ENCODE results near the gene ID1.

The ID1 gene

GRCh38 chr20:31605031-31605901 lies at the start of gene ID1:
Gene ID1, plus strand, starts transcription at chr20:31605289. Its CDS starts 99 bp downstream, at chr20:31605388.
- DNase-seq, result peak; percentile 98

DNA sequence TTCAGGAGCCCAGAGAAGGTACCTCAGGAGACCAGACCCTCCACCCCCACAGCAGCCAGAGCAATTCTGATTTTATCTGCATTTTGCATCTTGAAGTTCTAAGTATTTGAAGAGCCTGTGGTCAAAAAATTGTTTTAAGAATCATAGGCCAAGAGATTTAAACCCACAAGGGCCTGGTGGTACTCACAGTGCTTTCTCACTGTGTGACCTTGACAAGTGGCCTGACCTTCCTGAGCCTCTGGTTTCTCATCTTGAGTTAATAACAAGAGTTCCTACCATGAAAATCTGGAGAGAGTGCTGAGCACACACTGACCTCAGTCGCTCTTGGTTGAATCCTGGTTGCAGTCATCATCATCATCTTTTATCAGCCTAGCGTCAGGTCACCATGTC lies 45.4 kb upstream of the ID1 start:
- no peak for DNase-seq

DNA sequence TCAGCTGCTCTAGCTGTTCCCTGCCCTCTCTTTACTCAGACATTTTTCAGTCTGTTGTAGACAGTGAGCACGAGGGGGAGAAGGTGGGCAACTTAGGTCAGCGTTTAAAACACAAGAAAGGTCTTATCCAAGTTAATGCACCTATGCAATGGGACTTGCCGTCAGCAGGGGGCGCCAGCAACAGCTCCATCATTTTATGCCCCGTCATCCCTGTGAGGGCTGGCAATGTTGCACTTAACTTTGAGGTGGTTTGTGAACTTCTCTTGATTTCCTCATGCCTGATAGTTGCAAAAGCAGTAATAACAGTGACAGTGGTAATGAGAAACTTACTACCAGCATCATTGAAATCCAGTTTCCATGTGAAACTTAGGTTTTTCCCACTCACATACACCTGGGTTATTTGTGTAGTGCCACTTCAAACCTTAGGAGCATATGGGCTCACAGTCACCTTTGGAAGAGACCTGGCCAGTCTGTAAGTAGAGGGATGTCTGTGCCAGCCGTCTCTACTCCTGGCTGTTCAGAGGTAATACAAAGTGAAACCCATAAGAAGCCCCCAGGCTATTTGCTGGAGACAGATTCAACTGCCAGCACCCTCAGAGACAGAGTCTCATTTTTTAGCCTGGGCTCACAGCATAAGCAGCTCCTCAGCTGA lies 44.9 kb upstream of the ID1 start:
- peak; percentile 81 for DNase-seq

GRCh38 chr20:31560746-31561598 lies 44.1 kb upstream of the ID1 start:
- peak; percentile 95 for DNase-seq

DNA sequence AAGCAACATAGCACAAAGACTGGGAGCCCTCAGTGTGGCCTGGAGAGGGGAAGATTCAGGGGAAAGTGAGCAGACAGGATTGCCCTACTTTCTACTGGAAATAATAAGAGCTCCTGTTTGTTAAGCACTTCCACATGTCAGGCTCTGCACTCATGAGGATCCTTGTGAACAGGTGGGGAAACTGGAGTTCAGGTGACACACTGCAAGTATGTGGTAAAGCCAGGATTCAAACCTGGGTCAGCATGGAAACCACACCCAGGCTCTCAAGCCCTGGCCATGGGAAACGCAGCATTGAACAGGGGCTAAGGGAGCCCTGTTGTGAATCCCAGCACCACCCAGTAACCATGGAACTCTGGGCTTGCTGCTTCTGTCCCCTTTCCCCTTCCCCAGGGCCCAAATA lies 42.8 kb upstream of the ID1 start:
- no peak for DNase-seq

GRCh38 chr20:31564284-31564683 lies 40.8 kb upstream of the ID1 start:
- DNase-seq, result no peak

- DNase-seq, result no peak
Measured at GRCh38 chr20:31565699-31566318, 39.3 kb upstream of the ID1 start.

- DNase-seq, result no peak
Measured at GRCh38 chr20:31566319-31566657, 38.8 kb upstream of the ID1 start.

DNA sequence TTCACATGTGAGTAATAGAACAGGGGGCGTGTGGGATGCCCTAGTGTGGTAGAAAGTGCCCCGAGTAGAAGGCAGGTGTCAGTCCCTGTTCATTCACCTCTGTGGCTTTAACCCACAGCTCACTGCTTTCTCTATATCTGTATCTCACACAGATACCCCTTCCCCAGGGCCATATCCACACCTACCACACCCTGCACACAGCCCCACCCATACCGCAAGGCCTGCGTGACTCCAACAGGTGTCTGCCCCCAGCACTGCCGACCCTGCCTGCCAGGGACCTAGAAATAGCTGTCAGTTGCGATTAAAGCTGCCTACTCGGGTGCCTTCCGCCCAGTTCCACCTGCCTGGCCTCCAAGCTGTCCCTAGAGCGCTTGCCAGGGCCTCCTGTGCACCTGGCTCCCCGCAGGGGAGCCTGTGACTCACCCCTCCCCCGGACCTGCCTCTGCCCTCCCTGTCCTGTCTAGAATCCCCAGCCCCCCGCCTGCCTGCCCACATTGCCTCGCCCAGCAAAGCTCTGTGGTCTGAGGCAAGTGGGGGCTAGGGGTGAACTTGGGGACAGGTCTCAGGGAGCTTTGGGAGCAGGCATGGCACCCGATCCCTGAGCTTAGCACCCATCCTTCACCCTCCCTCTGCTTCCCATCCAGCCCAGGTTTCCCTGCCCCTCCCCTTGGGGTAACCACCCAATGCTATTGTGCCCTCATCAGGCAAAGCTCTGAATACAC lies 38.3 kb upstream of the ID1 start:
- DNase-seq, result no peak

GRCh38 chr20:31567380-31567720 lies 37.7 kb upstream of the ID1 start:
- no peak for DNase-seq

DNA sequence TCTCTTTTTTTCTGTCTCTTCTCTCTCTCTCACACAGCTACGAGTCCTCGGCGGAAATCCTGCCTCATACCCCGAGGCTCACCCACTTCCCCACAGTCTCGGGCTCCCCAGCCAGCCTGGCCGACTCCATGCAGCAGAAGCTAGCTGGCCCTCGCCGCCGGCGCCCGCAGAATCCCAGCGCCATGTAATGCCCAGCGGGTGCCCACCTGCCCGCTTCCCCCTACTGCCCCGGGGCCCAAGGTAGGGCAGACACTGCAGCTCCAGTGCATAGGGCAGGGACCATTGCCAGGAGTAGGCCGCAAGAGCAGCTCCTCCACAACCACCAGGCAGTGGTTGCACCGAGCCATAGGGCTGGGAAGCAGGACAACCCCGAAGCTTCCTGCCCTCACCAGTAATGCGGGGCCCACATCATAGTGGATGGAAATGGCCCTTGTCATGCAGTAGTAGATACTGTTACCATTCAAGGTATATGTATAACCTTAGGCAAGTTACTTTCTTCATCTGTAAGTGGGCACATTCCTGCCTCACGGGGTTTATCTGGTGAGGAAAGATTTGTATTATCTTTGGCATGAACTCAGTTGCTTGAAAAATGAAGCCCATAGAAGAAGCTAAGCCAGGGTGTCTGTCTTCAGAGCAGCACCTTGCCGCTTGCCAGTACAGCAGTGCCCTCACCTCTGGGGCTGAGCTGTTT lies 36.9 kb upstream of the ID1 start:
- DNase-seq, result no peak

DNA sequence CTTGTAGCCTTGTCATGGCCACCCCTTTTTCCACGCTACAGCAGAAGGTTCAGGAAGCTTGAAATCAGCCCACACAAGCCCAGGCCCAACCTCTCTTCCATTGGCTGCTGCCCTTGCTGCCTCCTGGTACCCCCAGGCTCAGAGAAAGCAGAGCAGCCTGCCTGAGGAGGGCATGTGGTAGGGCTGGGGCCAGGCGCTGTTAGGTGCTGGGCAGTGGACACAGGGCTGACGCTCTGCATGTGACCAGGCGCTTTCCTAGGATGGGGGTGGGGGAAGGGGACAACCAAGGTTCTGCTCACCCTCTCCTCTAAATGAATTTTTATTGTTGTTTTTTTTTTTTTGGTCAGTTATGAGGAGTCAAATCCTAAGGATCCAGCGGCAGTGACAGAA lies 36.3 kb upstream of the ID1 start:
- DNase-seq, result no peak

- DNase-seq, result peak; percentile 59
Measured at GRCh38 chr20:31569163-31570020, 35.7 kb upstream of the ID1 start.

DNA sequence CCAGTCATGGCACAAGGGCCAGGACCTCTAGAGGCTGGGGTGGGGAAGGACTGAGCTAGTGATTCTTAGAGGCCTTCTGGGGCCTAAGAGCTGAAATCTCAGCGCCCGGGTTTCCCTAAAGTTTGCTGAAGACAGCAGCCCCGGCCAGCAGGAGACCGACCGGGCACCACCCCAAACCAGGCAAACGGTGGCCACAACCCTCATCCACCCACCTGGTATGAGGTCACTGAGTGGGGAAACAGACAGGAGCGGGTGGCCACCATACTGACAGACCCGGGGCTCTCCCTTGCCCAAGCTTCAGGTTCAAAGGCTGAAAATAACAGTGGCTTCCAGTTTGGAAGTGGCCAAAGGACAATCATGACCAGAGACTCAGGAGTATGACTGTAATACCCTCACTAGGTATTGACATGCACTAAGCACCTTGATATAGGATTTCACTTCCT lies 35.0 kb upstream of the ID1 start:
- no peak for DNase-seq

- peak; percentile 64 for DNase-seq
Measured at GRCh38 chr20:31570735-31571617, 34.1 kb upstream of the ID1 start.

GRCh38 chr20:31572042-31572700 lies 32.9 kb upstream of the ID1 start:
- no peak for DNase-seq

DNA sequence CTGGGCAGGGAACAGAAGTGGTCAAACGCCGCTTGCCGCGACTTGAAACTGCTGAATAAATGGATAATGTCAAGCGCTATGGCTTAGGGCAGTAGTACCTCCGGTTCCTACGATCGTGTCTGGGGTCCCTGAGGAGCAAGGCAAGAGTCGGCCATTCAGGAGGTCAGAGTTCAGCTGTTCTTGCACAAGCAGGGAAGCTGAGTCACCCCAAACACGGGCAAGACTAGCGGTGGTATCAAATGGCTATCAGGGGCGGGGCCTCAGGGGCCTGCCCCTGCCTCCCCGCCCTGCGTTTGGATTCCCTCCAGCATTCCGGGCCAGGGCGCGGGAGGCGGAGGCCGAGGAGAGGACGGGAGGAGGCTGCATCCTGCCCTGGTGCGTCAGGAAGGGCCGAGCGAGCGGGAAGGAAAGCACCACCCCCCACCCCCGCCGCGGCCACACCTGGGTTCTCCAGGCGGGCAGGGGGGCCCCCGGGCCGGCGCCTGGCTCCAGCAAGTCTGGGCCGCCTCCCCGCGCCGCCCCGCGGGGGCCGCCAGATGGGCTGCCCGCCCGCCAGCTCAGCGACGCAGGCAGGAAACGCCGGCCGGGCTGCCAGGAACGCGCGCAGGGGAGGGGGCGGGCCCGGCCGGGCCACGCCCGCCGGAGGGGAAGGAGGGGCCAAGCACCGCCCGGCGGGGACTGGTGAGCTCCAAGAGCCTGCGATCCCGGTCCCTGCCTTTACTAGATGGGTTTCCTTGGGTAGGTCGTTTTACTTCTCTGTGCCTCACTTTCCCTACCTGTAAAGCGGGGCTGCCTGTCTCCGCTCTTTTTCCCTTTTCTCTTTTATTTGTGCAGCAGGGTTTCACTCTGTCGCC lies 32.2 kb upstream of the ID1 start:
- peak; percentile 99 for DNase-seq

Measured in fibroblast of skin of right biceps (primary cell).